ENCODE results near the gene DRG2. TPM values are rescaled to one million over a fixed set of nuclear protein-coding genes. Genes with fewer than 3 reads are reported as not detected.

The DRG2 gene
- total RNA-seq, 1 experiment from 2014 or later: 52.0 TPM

DNA sequence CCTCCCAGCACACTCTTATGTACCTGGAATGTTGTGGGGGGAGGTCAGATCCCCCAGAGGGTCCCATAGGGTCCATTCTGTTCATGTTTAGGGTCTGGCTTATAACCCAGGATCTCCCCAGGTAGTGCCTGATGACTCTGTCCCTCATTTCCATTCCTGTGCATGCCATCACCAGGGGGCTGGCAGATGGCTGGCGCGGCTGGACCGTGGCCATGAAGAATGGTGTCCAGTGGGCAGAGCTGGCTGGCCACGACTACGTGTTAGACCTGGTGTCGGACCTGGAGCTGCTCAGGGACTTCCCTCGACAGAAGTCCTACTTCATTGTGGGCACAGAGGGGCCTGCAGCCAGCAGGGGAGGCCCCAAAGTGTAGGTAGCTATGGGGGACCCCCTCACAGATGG lies 60.8 kb downstream of the DRG2 start:
- Histone ChIP-seq H2AK5ac (ENCODE audit: insufficient read length, low read length) (no peak overlapping the region), H2BK5ac (ENCODE audit: insufficient read length, low read length) (no peak overlapping the region), H3K27ac (ENCODE audit: insufficient read length, low read depth, low read length) (no peak overlapping the region), H3K4me2 (ENCODE audit: insufficient read depth, insufficient read length, low read length) (no peak overlapping the region), H3K56ac (ENCODE audit: insufficient read length, low read depth, low read length) (no peak overlapping the region), H3K23me2 (ENCODE audit: insufficient read length, low read depth, low read length, poor library complexity, severe bottlenecking) (no peaks in the 10 kb centered on the region), H2BK120ac (ENCODE audit: low read depth, low read length, poor library complexity, severe bottlenecking) (no peak overlapping the region), H4K5ac (ENCODE audit: insufficient read length, low read depth, low read length) (no peak overlapping the region), H3K9me3 (ENCODE audit: control insufficient read depth, low read depth, low read length) (no peaks in the 10 kb centered on the region), H2BK20ac (ENCODE audit: low read depth, low read length, poor library complexity, severe bottlenecking) (no peak overlapping the region), H3K27me3 (ENCODE audit: insufficient read depth, low read length) (no peaks in the 10 kb centered on the region; the same call in 1 of the 2 replicates), H3K18ac (ENCODE audit: insufficient read length, low read depth, low read length) (no peak overlapping the region), H3T11ph (ENCODE audit: low read length) (no peak overlapping the region), H3K14ac (ENCODE audit: insufficient read depth, low read length) (no peak overlapping the region), H3K4ac (ENCODE audit: low read depth, low read length) (no peak overlapping the region), H2AFZ (ENCODE audit: low read length) (no peak overlapping the region), H3K9ac (ENCODE audit: extremely low read depth, insufficient read length, low read length) (no peak overlapping the region), H4K20me1 (ENCODE audit: control insufficient read depth, insufficient read depth, insufficient read length) (no peaks in the 10 kb centered on the region), H3K79me1 (ENCODE audit: insufficient read depth, low read depth, low read length, poor library complexity, severe bottlenecking) (no peaks in the 10 kb centered on the region), H3K23ac (ENCODE audit: insufficient read length, low read depth, low read length) (no peak overlapping the region), H2BK12ac (ENCODE audit: insufficient read length, low read depth, low read length) (no peak overlapping the region), H3K4me1 (ENCODE audit: insufficient read depth, low read length) (no peaks in the 10 kb centered on the region; the same call in 1 of the 2 replicates), H3K79me2 (ENCODE audit: insufficient read depth, low read length) (no peaks in the 10 kb centered on the region), H4K8ac (replicated peaks; ENCODE audit: insufficient read length, low read depth, low read length) (no peak overlapping the region), H4K91ac (ENCODE audit: insufficient read length, low read depth, low read length) (no peak overlapping the region), H2BK15ac (ENCODE audit: low read depth, low read length) (no peak overlapping the region)
- no peaks in the 10 kb centered on the region for H3K36me3 Mint-ChIP-seq (ENCODE audit: insufficient read depth in 1 of 3, low read depth in 3 of 3)
- TF ChIP-seq CTCF (conservative IDR thresholded peaks at IDR 0.05): no peak
- no peak for DNase-seq
- peaks cover 10% of the 10 kb centered on the region for H3K27me3 Mint-ChIP-seq (ENCODE audit: low read depth)
- no peak overlapping the region for H3K27ac Mint-ChIP-seq
- no peak overlapping the region for H3K4me3 Mint-ChIP-seq
- WGBS (ENCODE audit: extremely low coverage, insufficient read length, low lambda C conversion rate): no CpG with 5 or more reads among the region's 7 CpGs
- H3K9me3 Mint-ChIP-seq: no peaks in the 10 kb centered on the region
- H3K4me1 Mint-ChIP-seq: peaks cover 8 to 12% of the 10 kb centered on the region in 2 experiments

All from H9 (cell line).